Stimulated activated CD4-positive, alpha-beta T cell treated with anti-CD3 and anti-CD28 coated beads, Interleukin-1b, Interleukin-23, amount 100 ng/mL, for 24 hours (primary cell): ENCODE measurements around the gene EIF4E1B.
"Not testable (repeated sequence)": the region's sequence is repeated elsewhere in the genome, so short reads cannot be mapped to it uniquely, and the experiment has no call there.

ENCODE experiments used
- DNase-seq, 4 experiments: peaks; one replicate each; pipeline ENCODE4 v3.0.0-alpha.2; 2020; ENCODE audit warnings: low read depth in 4 of 4, low spot score in 1 of 4

The EIF4E1B gene

DNA sequence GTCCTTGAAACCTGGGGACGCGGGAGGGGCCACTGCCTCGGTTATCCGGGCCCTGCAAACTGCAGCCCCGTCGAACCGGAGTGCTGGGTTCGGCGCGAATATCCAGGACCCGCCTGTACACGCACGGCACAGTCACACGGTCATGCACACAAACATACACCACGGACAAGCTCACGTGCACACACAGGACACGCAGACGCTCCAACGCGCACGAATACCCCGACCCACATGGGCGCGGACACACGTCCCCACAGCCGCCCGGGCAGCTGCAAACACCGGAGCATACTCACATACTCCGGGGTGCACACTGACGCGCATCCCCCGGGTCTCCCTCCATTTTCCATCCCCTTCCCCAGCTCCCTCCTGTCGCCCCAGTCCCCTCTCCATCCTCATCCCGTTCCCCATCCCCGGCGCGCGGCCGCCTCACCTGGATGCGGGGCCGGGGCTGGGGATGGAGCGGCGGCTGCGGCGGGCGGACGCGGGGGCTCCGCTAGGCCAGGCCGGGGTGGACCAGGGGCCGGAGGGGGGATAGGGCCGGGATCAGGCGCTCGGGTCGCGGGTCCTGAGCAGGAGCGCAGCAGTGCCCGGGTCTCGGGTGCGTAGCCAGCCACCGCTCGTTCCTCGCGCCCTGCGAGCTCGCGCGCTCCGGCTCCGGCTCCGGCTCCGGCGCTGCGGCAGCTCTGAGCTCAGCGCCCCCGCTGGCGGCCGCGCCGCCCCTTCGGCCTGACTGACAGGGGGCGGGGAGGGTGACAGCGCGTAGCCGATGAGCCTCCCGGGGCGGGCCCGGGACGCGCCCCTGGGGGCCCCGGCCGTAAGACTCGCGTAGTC is at the start of gene EIF4E1B, which contains the start of gene SNCB:
EIF4E1B (plus strand) TSS at position 823 of the 828 bp plus-strand sequence. CDS start 12,113 bp downstream, outside the sequence.
SNCB (minus strand) TSS at position 682 of the 828 bp plus-strand sequence. CDS start 880 bp downstream, outside the sequence.
- peak in 3 of 4 experiments; percentile 28 to 61 (median 46) for DNase-seq

DNA sequence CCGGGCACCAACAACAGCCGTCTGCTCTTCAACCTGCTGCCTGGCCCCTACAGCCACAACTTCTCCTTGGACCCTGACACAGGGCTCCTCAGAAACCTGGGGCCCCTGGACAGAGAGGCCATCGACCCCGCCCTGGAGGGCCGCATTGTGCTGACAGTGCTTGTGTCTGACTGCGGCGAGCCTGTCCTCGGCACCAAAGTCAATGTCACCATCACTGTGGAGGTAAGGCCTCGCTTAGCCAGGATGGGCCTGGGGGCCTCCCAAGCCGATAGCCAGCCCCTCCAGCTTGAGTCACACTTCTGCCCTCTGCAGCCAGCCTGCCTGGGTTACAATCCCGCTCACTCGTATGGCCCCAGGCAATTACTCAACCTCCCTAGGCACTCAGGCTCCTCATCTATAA is 49.1 kb upstream of the EIF4E1B start:
- DNase-seq = no peak

DNA sequence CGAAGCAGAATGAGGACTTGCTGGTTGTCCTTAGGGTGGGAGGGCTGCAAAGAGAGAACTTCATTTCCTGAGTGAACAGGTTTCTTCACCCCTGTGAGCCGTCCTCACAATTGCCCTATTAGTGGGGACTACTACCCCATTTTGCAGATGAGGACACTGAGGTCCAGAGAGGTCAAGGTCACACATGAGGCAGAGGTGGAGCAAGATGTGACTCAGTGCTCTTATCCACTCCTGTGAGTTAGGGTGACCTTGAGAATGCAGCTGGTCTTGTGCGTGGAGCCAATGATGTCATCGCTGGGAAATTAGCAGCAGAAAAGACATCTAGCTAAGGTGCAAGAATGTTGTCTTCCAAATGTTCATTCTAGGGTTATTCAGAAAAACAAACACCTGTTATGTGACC is 47.4 kb upstream of the EIF4E1B start:
- DNase-seq = no peak

DNA sequence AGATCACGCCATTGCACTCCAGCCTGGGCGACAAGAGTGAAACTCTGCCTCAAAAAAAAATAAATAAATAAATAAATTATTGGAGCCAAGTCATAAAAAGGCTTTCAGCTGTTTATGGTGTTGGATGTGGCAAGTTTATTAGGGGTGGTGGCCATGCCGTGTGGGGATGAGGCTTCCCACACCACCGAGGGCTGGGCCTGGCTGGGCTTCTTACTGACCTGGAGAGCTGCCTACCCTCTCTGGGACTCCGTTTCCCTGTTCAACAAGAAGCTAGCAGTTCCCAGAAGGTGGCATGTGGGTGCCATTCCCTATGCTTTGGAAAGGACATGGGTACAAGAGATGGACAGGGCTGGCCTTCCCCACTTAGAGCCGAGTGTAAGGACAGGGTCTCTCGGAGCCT is 43.1 kb upstream of the EIF4E1B start:
- no peak for DNase-seq

- DNase-seq = no peak
These were observed 42.2 kb upstream of the EIF4E1B start for GRCh38 chr5:176588297-176588696.

DNA sequence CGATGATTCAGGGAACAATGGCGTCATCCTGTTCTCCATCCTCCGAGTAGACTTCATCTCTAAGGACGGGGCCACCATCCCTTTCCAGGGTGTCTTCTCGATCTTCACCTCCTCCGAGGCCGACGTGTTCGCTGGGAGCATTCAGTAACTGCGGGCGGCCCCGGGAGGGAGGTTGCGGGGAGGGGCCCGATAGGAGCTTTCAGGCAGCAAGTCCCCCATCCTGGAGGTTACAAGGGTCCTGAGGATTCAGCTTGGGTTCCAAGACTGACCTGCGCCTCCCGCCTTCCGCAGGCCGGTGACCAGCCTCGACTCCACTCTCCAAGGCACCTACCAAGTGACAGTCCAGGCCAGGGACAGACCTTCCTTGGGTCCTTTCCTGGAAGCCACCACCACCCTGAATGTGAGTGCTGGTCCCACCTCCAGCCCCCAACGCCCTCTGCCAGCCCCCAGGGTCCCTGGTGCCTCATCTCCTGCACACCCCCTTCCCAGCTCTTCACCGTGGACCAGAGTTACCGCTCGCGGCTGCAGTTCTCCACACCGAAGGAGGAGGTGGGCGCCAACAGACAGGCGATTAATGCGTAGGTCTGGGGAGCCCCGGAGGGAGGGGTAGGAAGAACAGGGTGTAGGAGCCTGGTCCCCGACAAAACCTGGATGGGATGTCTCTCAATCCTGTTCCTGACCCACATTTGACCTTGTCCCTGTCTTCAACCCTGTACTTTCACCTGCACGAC is 41.3 kb upstream of the EIF4E1B start:
- no peak for DNase-seq

DNA sequence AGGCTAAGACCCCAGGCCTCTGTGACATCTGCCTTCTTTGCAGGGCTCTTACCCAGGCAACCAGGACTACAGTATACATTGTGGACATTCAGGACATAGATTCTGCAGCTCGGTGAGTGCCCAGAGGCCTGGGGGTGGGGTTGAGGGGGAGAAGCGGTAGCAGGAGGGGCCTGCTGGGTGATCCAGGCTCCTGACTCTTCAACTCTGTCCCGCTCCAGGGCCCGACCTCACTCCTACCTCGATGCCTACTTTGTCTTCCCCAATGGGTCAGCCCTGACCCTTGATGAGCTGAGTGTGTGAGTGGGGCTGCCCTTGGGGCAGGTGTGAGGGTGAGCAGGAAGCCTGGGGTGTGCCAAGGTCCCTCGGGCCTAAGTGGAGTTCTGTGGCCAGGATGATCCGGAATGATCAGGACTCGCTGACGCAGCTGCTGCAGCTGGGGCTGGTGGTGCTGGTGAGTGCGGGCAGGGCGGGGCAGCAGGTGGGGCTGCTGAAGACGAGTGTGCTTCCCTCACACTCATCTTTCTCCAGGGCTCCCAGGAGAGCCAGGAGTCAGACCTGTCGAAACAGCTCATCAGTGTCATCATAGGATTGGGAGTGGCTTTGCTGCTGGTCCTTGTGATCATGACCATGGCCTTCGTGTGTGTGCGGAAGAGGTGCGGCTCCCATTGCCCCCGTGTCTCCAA is 40.3 kb upstream of the EIF4E1B start:
- no peak for DNase-seq

GRCh38 chr5:176591667-176592066 is 38.8 kb upstream of the EIF4E1B start:
- DNase-seq = not testable (repeated sequence)

GRCh38 chr5:176592573-176592972 is 37.9 kb upstream of the EIF4E1B start:
- no peak for DNase-seq

DNA sequence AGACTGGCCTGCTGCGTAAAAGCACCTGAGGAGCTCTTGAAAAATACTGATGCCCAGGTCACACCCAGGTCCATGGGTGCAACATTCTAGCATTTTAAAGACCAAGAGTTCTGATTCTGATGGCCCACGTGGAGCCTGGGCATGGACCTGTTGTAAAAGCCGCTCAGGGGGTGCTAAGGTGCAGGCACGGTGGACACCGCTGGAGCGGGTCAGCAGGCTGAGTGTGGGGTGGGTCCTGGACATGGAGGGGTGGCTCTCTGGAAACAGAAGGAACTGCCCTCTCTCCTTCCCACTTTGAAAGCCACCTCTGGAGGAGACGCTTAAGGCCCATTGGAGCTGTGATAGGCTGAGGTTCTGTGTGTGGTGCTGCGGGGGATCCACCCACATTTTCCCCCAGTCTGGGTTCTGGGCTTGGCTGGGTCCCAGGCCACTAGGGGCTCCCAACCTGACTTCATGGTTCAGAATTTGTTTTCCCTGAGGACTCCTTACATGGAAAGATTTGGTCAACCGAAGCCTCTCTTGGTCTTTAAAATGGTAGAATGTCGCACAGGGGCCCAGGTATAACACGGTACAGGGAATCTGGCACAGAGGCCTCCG is 37.1 kb upstream of the EIF4E1B start:
- DNase-seq = no peak

DNA sequence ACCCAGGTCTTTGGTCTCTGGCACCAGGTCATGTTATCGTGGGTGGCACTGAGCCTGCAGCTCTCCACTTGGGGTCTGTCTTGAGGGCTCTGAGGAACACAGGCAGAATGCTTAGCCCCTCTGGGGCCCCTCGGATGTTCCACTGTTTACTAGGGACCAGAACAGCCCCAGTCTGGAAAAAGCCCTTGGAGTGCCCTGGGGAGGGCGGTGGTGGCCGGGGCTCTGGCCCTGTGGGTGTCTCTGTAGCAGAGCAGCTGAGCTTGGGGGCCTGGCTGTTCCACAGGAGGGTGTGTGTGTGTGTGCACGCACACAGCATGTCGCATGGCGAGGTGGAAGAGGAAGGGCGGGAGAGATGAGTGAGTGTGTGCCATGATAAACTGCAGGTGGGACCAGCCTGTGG is 35.9 kb upstream of the EIF4E1B start:
- no peak for DNase-seq

DNA sequence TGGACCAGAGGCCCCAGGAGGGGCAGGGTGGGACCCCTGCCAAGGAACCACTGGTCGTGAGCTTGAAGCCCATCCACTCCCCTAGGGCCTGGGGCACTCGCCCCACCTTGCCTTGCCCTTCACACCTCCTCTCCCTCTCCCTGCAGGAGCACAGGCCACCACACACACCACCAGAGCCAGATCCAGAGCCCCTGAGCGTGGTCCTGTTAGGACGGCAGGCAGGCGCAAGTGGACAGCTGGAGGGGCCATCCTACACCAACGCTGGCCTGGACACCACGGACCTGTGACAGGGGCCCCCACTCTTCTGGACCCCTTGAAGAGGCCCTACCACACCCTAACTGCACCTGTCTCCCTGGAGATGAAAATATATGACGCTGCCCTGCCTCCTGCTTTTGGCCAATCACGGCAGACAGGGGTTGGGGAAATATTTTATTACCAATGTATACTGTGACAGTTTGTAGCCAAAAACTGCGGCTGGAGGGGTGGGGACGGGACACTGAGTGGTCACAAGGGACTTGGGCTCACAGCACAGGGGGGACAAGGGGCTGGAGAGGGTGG is 35.0 kb upstream of the EIF4E1B start:
- no peak for DNase-seq

DNA sequence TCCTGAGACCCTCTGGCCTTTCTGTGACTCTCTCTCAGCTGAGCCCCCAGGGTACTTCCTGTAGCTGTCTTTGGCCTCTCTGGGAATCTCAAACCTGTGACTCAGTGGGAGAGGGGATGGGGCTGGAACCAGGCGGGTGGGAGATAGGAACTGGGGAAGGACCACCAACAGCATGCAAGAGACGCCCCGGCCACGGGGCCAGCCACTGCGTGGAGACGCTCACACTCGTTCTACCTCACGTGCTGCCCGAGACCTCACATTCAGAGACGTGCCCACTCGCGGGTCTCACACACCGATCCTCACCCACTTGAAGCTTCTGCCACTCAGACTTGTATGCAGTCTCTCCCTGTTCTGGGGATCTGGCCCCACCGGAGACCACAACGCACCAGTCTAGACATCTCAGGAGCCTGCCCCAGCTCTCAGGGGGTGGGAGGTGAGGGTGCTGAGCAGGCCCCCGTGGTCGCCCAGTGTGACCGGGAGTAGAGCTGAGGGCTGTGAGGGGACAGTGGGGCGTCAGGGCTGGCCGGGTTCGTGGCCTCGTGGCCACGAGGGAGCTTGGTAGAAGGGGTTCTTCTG is 34.3 kb upstream of the EIF4E1B start:
- no peak for DNase-seq

GRCh38 chr5:176596689-176597416 is 33.6 kb upstream of the EIF4E1B start:
- peak in 3 of 4 experiments; percentile 31 to 53 (median 46) for DNase-seq

DNA sequence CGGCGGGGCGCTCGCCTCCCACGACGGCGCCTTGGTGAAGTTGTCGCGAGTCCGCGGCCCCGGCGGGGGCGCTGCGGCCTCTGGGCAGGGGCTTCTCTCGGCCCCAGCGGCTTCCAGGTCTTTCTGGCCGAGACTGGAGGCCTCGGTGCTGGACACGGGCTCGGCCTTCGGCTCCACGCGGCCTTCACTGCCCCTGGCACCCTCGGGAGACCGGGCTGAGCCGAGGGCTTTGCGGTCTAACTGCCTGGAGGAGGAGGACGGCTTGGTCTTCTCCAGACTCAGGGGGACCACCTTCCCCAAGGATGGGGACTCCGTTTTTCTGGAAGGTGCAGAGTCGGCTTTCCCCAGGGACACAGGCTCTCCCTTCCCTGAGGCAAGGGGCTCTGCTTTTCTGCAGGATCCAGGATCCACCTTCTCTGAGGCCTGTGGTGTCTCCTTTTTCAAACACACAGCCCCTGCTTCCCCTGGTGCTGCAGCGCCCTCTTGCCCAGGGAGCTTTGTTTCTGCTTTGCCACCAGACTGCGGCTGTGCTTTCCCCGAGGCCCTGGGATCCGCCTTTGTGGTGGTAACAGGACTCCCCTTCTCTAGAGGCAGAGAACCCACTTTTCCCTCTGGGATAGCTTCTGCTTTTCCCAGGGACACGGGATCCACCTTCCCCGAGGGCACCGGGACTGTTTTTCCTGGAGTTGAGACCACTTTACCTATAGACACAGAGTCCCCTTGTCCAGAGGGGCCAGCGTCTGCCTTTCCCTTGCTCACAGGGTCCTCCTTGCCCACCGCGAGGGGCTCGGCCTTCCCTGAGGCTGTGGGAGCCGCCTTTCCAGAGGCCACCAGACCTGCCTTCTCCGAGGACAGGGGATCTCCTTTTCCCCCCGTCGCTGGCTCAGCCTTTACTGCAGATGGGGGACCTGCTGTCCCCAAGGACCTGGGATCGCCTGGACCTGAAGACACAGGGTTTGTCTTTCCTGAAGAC is 32.8 kb upstream of the EIF4E1B start:
- no peak for DNase-seq

DNA sequence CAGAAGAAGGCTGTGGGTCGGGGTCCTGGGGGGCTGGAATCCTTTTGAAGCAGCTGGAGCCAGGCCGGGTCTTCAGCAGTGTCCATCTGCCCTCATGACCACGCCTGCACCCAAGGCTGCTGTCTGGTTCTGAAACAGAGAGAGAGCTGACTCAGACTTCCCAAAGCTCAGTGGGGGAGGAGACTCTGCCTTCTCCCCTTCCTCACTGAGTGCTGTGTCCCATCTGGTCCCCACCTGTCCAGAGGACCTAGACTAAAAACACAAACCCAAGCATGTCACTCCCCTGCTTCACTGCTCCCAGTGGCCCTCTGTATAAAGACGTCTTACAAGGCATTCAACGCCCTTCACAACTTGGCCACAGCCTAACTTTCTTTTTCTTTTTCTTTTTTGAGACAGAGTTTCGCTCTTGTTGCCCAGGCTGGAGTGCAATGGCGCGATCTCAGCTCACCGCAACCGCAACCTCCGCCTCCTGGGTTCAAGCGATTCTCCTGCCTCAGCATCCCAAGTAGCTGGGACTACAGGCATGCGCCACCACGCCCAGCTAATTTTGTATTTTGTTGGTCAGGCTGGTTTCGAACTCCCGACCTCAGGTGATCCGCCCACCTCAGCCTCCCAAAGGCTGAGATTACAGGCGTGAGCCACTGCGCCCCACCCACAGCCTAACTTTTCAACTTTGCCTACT is 30.6 kb upstream of the EIF4E1B start:
- not testable (repeated sequence) for DNase-seq

GRCh38 chr5:176601901-176602482 is 28.5 kb upstream of the EIF4E1B start:
- no peak for DNase-seq

- DNase-seq = no peak
These were observed 27.4 kb upstream of the EIF4E1B start for GRCh38 chr5:176603091-176603490.
